Measurements from ENCODE around the gene MRPL48. TPM values are rescaled to one million over a fixed set of nuclear protein-coding genes. Genes with fewer than 3 reads are reported as not detected.

MRPL48 gene
- total RNA-seq, 1 donor from 2014 or later: 27.2 TPM

DNA sequence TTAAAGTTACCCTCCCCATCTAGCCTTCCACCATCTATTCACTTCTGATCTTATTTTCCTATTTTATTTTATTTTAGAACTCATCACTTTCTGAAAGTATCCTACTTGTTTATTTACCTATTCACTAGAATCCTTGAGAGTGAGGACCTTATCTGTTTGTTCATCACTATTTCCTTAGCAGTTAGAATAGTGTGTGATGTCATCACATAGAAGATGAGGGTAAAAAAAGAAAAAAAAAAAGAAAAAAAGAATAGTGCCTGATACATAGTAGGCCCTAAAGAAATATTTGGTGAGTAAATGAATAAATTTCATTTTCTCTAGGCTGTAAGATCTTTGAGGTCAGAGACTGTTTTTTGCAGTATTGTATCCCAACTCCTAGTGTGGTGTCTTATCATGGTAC is 125.8 kb downstream of the MRPL48 start:
- H3K27ac Mint-ChIP-seq: no peak overlapping the region
- Histone ChIP-seq H4K20me1 (ENCODE audit: low read depth) (no peaks in the 10 kb centered on the region), H3F3A (ENCODE audit: low read depth) (no peaks in the 10 kb centered on the region), H2AFZ (replicated peaks) (no peak overlapping the region), H3K79me2 (ENCODE audit: low read depth) (no peaks in the 10 kb centered on the region), H3K9ac (no peak overlapping the region), H3K36me3 (no peaks in the 10 kb centered on the region), H3K4me3 (no peak overlapping the region), H3K9me3 (ENCODE audit: low read depth) (no peaks in the 10 kb centered on the region), H3K4me2 (no peak overlapping the region), H3K27ac (no peak overlapping the region), H3K27me3 (no peaks in the 10 kb centered on the region), H3K4me1 (no peaks in the 10 kb centered on the region)
- TF ChIP-seq EZH2phosphoT487 (IDR thresholded peaks at IDR 0.05): no peak
- no peak for TF ChIP-seq EZH2 (IDR thresholded peaks at IDR 0.05)
- TF ChIP-seq, protein P1, sequence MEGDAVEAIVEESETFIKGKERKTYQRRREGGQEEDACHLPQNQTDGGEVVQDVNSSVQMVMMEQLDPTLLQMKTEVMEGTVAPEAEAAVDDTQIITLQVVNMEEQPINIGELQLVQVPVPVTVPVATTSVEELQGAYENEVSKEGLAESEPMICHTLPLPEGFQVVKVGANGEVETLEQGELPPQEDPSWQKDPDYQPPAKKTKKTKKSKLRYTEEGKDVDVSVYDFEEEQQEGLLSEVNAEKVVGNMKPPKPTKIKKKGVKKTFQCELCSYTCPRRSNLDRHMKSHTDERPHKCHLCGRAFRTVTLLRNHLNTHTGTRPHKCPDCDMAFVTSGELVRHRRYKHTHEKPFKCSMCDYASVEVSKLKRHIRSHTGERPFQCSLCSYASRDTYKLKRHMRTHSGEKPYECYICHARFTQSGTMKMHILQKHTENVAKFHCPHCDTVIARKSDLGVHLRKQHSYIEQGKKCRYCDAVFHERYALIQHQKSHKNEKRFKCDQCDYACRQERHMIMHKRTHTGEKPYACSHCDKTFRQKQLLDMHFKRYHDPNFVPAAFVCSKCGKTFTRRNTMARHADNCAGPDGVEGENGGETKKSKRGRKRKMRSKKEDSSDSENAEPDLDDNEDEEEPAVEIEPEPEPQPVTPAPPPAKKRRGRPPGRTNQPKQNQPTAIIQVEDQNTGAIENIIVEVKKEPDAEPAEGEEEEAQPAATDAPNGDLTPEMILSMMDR (IDR thresholded peaks at IDR 0.05): no peak
- H3K4me3 Mint-ChIP-seq: no peak overlapping the region
- H3K27me3 Mint-ChIP-seq (ENCODE audit: insufficient read depth, low read depth): no peaks in the 10 kb centered on the region
- no peak for DNase-seq (ENCODE audit: low spot score)
- H3K9me3 Mint-ChIP-seq: no peaks in the 10 kb centered on the region
- H3K36me3 Mint-ChIP-seq: peaks cover 13% of the 10 kb centered on the region
- no peaks in the 10 kb centered on the region for H3K4me1 Mint-ChIP-seq

DNA sequence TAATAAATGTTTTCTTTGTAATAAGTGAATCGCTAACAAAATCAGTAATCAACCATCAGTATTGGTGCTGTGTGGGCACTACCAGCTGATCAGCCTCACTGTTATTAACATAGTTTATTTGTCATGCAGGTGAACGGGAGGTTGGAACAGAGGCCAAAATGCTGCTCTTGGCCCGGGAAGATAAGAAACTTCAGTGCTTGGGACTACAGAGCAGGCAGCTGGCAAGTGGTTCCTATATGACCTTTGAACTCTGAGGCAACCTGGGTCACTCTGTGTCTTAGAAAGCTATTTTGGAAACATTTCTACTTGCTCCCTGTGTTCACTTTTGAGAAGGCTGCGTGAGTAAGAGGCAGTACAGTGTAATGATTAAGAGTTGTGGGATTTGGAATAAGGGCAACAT is 126.6 kb downstream of the MRPL48 start:
- Mint-ChIP-seq H3K27ac (no peak overlapping the region), H3K27me3 (ENCODE audit: insufficient read depth, low read depth) (no peaks in the 10 kb centered on the region), H3K4me1 (no peaks in the 10 kb centered on the region), H3K36me3 (peaks cover 14% of the 10 kb centered on the region), H3K4me3 (no peak overlapping the region), H3K9me3 (no peaks in the 10 kb centered on the region)
- Histone ChIP-seq H3K9me3 (ENCODE audit: low read depth) (no peaks in the 10 kb centered on the region), H3K4me2 (no peak overlapping the region), H3K4me3 (no peak overlapping the region), H3K9ac (no peak overlapping the region), H3F3A (ENCODE audit: low read depth) (no peaks in the 10 kb centered on the region), H3K27ac (no peak overlapping the region), H3K27me3 (no peaks in the 10 kb centered on the region), H3K79me2 (ENCODE audit: low read depth) (no peaks in the 10 kb centered on the region), H3K4me1 (no peaks in the 10 kb centered on the region), H3K36me3 (no peaks in the 10 kb centered on the region), H4K20me1 (ENCODE audit: low read depth) (no peaks in the 10 kb centered on the region), H2AFZ (replicated peaks) (no peak overlapping the region)
- no peak for DNase-seq (ENCODE audit: low spot score)
- TF ChIP-seq EZH2phosphoT487 (IDR thresholded peaks at IDR 0.05) (no peak), EZH2 (IDR thresholded peaks at IDR 0.05) (no peak)
- TF ChIP-seq, protein P1 (IDR thresholded peaks at IDR 0.05): no peak

Other genes starting within 250 kb of the MRPL48 start
- 19.3 and 36.7 TPM in 2 replicates for gene FAM168A, start 189.8 kb upstream of the MRPL48 start, total RNA-seq (ENCODE audit: low replicate concordance)
- gene PLEKHB1, start 141.3 kb upstream of the MRPL48 start, total RNA-seq (ENCODE audit: low replicate concordance): 8.8 and 31.1 TPM in 2 replicates
- 54.7 and 58.7 TPM in 2 replicates for gene RAB6A, start 26.8 kb upstream of the MRPL48 start, total RNA-seq (ENCODE audit: low replicate concordance)
- 55.8 and 59.4 TPM in 2 replicates for gene COA4, start 89.0 kb downstream of the MRPL48 start, total RNA-seq (ENCODE audit: low replicate concordance)
- gene PAAF1, start 89.1 kb downstream of the MRPL48 start, total RNA-seq (ENCODE audit: low replicate concordance): 28.2 and 38.6 TPM in 2 replicates
- 0.28 TPM in 1 of 2 replicates, not detected in the other for gene DNAJB13, start 163.2 kb downstream of the MRPL48 start, total RNA-seq (ENCODE audit: low replicate concordance)
- gene UCP2, start 195.0 kb downstream of the MRPL48 start, total RNA-seq (ENCODE audit: low replicate concordance): 69.2 and 88.1 TPM in 2 replicates
- 1.5 TPM in 1 of 2 replicates, not detected in the other for gene UCP3, start 221.2 kb downstream of the MRPL48 start, total RNA-seq (ENCODE audit: low replicate concordance)